NCI-H1694 (cell line): ENCODE results near the gene COMTD1.
"Not testable (repeated sequence)": the region's sequence is repeated elsewhere in the genome, so short reads cannot be mapped to it uniquely, and the experiment has no call there.

ENCODE experiments used
- DNase-seq: peaks from one replicate; lab custom pipeline; 2025; lab: John Stamatoyannopoulos, UW

The COMTD1 gene

GRCh38 chr10:75194625-75195024, 41.1 kb downstream of the COMTD1 start:
- DNase-seq, result not testable (repeated sequence)

GRCh38 chr10:75191821-75192568, 43.8 kb downstream of the COMTD1 start:
- DNase-seq, result no peak

GRCh38 chr10:75189266-75190096, 46.3 kb downstream of the COMTD1 start:
- DNase-seq, result no peak

GRCh38 chr10:75188522-75188921, 47.2 kb downstream of the COMTD1 start:
- DNase-seq, result not testable (repeated sequence)

GRCh38 chr10:75187961-75188426, 47.8 kb downstream of the COMTD1 start:
- peak; percentile 31 for DNase-seq

GRCh38 chr10:75186310-75186709, 49.4 kb downstream of the COMTD1 start:
- DNase-seq, result no peak
